ENCODE results near the gene NEGR1.

The NEGR1 gene

DNA sequence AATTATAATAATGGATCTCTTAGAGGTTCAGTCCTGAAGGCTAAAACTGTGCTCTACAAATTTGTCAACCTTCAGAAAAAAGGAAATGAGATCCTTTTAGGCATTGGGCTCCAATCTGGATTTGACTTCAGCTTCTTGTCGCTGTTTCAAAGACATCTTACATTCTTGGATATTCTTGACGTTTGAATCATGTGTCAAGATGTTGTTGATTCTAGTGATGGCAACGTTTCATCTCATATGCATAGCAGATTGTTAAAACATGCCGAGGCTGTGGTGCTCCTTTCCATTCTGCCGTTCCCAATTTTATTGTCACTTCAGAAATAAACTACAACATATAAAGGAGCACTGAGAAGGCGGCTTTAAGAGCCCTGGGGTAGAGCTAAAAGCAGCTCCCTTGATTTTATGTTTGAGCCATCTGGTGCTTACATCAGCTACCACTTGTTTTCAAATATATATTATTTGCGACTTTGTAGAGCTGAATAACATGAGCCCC, 733.9 kb downstream of the NEGR1 start:
- H3K4me3 ChIP-seq (ENCODE audit: low read depth, low read length) = no peak overlapping the region
- TF ChIP-seq, protein P1, sequence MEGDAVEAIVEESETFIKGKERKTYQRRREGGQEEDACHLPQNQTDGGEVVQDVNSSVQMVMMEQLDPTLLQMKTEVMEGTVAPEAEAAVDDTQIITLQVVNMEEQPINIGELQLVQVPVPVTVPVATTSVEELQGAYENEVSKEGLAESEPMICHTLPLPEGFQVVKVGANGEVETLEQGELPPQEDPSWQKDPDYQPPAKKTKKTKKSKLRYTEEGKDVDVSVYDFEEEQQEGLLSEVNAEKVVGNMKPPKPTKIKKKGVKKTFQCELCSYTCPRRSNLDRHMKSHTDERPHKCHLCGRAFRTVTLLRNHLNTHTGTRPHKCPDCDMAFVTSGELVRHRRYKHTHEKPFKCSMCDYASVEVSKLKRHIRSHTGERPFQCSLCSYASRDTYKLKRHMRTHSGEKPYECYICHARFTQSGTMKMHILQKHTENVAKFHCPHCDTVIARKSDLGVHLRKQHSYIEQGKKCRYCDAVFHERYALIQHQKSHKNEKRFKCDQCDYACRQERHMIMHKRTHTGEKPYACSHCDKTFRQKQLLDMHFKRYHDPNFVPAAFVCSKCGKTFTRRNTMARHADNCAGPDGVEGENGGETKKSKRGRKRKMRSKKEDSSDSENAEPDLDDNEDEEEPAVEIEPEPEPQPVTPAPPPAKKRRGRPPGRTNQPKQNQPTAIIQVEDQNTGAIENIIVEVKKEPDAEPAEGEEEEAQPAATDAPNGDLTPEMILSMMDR (IDR thresholded peaks at IDR 0.05; ENCODE audit: borderline replicate concordance, insufficient read depth, low read depth, low read length) = no peak

DNA sequence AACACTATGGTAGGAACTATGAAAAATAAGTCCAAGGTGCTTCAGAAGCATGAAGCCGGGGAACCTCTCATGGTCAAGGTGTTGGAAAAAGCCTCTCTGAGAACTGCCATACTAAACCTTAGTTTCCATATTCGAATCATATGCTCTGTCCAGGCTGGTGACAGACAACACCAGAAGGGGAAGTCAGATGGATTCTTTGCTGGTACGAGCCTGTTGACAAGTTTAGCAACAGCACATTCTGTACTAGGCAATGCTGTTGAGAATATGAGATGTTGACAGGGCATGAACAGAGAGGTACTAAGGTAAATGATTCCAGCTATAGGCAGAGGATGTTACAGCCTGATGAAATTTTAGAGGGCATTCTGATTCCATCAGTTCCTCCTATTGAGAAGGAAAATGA, 740.2 kb downstream of the NEGR1 start:
- no peak overlapping the region for H3K4me3 ChIP-seq (ENCODE audit: low read depth, low read length)
- TF ChIP-seq, protein P1 (IDR thresholded peaks at IDR 0.05; ENCODE audit: borderline replicate concordance, insufficient read depth, low read depth, low read length) = no peak

DNA sequence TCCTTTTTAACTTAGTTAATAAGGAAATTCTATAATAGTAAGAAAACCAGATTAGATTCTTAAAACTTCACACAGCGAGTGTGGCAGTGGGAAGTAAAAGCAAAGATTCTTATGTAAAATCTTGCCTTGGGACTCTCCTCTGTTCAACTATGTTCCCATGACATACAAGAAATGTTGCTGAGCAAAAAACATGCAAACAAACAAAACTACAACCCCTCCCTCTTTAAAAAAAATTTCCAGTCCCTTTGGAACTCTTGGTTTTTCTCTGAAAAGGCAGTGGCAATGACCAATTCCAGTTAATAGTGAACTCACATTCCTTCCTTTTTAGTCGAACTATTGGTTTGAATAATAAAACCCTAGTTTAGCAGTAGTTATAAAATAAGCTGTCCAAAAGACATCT, 748.4 kb downstream of the NEGR1 start:
- TF ChIP-seq, protein P1 (IDR thresholded peaks at IDR 0.05; ENCODE audit: borderline replicate concordance, insufficient read depth, low read depth, low read length) = no peak
- H3K4me3 ChIP-seq (ENCODE audit: low read depth, low read length) = no peak overlapping the region

DNA sequence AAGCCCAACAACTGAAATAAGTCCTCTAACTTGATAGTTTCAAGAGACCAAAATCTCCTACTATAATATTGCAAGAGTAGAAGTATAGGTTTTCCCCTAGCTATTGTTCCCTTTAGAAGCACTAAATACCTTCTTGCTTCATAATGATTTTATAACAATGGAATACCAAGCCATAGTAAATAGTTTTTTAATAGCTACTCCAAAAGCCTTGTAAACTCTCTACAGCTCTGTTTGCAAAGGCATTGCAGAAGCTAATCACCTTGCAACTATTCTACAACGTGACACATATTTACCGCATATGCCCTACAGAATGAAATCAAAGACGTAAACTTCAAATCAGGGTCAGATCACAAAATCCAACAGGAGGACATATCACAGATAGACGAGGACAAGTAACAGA, 750.0 kb downstream of the NEGR1 start:
- H3K4me3 ChIP-seq (ENCODE audit: low read depth, low read length) = no peak overlapping the region
- TF ChIP-seq, protein P1 (IDR thresholded peaks at IDR 0.05; ENCODE audit: borderline replicate concordance, insufficient read depth, low read depth, low read length) = no peak

DNA sequence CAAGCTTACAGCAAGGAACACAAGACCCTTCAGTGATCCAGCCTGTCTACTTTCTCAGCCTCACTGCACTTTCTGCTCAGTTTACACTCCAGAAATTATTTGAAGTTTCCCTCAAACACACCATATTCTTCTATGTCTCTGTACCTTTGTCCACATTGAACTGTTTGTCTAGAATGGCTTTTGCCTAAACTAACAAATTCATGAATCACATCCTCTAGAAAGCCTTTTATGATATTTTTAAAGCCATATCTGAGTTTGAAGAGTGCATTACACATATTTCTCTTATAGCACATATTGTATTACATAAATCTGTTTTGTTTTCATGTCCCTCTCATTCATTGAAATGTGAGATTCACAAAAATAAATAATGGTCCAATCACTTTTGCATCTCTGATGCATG, 755.5 kb downstream of the NEGR1 start:
- H3K4me3 ChIP-seq (ENCODE audit: low read depth, low read length) = no peak overlapping the region
- TF ChIP-seq, protein P1 (IDR thresholded peaks at IDR 0.05; ENCODE audit: borderline replicate concordance, insufficient read depth, low read depth, low read length) = no peak

DNA sequence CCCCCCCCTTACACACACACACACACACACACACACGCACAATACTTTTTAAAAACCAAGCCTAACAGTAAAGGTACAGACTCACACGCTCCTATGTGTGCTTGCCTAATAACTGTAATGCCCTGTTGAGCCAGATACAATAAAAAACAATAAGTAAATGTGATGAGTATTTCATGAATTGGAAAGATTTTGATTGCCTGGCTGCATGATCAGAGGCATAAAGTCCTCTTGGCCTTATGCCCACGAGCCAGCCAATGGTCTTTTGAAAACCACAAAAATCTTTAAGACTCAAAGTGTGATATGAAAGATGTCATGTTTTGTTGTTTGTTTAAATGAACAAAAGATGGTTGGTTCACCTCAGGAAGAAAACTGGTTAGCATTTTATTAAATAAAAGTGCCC, 759.6 kb downstream of the NEGR1 start:
- TF ChIP-seq, protein P1 (IDR thresholded peaks at IDR 0.05; ENCODE audit: borderline replicate concordance, insufficient read depth, low read depth, low read length) = no peak
- H3K4me3 ChIP-seq (ENCODE audit: low read depth, low read length) = no peak overlapping the region

DNA sequence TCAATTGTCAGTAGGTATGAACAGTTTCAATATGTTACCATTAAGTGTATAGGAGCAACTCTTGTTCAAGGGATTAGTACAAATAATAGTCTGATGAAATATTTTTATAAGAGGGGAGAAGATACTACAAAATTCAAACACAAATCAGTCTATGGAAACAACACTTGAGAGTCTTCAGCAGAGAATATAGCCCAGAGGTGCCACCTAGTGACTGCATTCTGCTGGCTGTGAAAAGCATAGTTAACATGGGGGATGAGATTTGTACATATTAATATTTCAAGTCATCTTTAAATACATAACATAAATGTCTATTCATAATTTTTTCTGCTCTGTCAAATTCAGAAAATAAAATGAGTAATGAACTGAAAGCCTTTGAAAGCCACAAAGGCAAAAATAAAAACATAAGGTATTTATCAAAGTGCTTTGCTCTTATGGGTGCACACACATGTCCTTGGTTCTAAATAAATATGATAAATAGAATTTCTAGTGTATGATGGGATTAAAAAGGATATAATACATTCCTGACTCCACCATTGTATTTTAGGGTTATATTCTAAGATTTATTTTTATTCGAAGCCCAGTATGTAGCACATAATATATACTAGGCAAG, 760.6 kb downstream of the NEGR1 start:
- TF ChIP-seq, protein P1 (IDR thresholded peaks at IDR 0.05; ENCODE audit: borderline replicate concordance, insufficient read depth, low read depth, low read length) = peak; percentile 32; the same call in 1 of the 2 replicates
- no peak overlapping the region for H3K4me3 ChIP-seq (ENCODE audit: low read depth, low read length)
